Lower leg skin (tissue), 4 donors: ENCODE data around the gene ZNF223. TPM values are rescaled to one million over a fixed set of nuclear protein-coding genes. Genes with fewer than 3 reads are reported as not detected.

Experiments
- DNase-seq, 2 donors: peaks; one replicate each; pipeline ENCODE4 v3.0.0-alpha.2; 2019; ENCODE audit warnings: low spot score in 2 of 2
- H3K4me3 ChIP-seq: fragments of 200-600 bp; sonication (generic); 2 replicates; pipeline ENCODE4 v1.5.1; 2017; ENCODE audit warnings: mild to moderate bottlenecking, low read depth; ENCODE audit not compliant: poor library complexity, severe bottlenecking
- CTCF ChIP-seq, 3 donors: fragments of 450-650 bp; IDR thresholded peaks; one replicate each; pipeline ENCODE4 v1.5.1; 2016; ENCODE audit warnings: antibody characterized with exemption in 3 of 3, mild to moderate bottlenecking in 3 of 3, moderate library complexity in 2 of 3
- POLR2A ChIP-seq, 2 donors: fragments of 450-650 bp; IDR thresholded peaks; one replicate each; pipeline ENCODE4 v1.6.1; 2016 to 2017; ENCODE audit warnings: antibody characterized with exemption in 2 of 2, mild to moderate bottlenecking in 1 of 2, moderate library complexity in 1 of 2
- WGBS, 2 donors: methylation state at CpG; one replicate each; pipeline ENCODE4 v1.1.5; 2018; 5-methylcytosine and 5-hydroxymethylcytosine counted together
- intact Hi-C: fragments of 100-400 bp; cut with DNase I; formaldehyde crosslinking; loops from one replicate; pipeline ENCODE4 v1.15.0; 2023; ENCODE audit warnings: low total_unique reads
- total RNA-seq, 4 donors: library from RNA; depleted of rRNA; stranded (reverse); fragments of >200 nt; gene quantifications; one replicate each; pipeline ENCODE4 v1.1.0, GENCODE V29; 2016

Gene ZNF223
- total RNA-seq, 4 donors from 2014 or later, result 4.8 to 9.7 (median 6.7) TPM

- DNase-seq, result no peak
- intact Hi-C loops, result no loop called here
- no peak for TF ChIP-seq CTCF (IDR thresholded peaks at IDR 0.05)
- TF ChIP-seq POLR2A (IDR thresholded peaks at IDR 0.05), result no peak
- peak overlapping the region; percentile 61 for H3K4me3 ChIP-seq
- WGBS, 2 donors, result 15 to 16% methylated on average over 18 of the region's 18 CpGs
These were observed 20.9 kb downstream of the ZNF223 start for GRCh38 chr19:44072543-44073401.

GRCh38 chr19:44076325-44076724, 24.5 kb downstream of the ZNF223 start:
- intact Hi-C loops, result no loop called here
- TF ChIP-seq POLR2A (IDR thresholded peaks at IDR 0.05) (no peak), CTCF (IDR thresholded peaks at IDR 0.05) (no peak)
- WGBS, 2 donors, result 90 to 94% methylated on average over 2 of the region's 2 CpGs
- H3K4me3 ChIP-seq, result no peak overlapping the region
- DNase-seq, result no peak

- DNase-seq, result no peak
- no peak overlapping the region for H3K4me3 ChIP-seq
- intact Hi-C loops, result no loop called here
- 52 to 75% methylated on average over 4 of the region's 4 CpGs for WGBS, 2 donors
- TF ChIP-seq CTCF (IDR thresholded peaks at IDR 0.05), result no peak
- no peak for TF ChIP-seq POLR2A (IDR thresholded peaks at IDR 0.05)
These were observed 40.3 kb downstream of the ZNF223 start for GRCh38 chr19:44092108-44092507.

DNA sequence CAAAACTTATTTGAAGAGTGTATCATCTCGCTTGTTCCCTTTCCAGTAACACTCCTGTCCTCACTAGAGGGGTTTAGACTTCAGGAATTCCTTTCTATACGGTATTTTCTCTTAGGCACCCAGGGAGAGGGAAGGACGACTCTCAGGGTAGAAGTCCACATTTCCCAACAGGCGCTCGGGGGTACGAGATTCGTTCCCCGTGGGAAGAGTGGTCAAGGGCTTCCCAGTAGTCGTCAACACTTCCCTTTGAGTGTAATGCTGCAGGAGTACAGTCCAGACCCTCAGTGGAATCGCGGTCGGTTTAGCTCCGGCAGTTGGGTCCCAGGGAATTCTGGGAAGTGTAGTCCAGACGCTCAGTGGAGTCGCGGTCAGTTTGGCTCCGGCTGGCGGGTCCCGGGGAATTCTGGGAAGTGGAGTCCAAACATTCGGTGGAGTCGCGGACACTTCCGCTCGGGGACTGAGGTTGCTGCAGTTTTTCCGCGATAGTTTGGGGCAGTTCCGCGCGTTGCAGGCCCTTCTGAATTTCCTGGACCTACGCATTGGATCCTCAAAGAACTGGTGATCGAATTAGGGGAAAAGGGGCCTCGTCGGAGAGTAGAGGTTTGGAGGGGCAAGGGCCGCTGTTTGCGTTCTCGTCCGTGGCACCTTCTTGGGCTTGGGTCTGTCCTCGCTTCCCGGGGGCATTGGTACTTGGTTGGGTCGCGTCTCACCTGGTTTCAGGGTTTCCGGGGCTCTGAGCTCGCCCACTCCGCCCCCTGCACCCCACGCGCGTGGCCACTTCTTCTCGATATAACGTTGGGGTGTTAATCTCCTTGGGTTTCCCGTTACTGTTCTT, 42.3 kb downstream of the ZNF223 start, which contains the start of gene ZNF224:
Gene ZNF224, plus strand, starts transcription at position 431 of the 835 bp plus-strand sequence. CDS start 3,513 bp downstream, outside the sequence.
- DNase-seq, result peak; percentile 90 to 98
- 0 to 1% methylated on average over 49 of the region's 50 CpGs for WGBS, 2 donors

DNA sequence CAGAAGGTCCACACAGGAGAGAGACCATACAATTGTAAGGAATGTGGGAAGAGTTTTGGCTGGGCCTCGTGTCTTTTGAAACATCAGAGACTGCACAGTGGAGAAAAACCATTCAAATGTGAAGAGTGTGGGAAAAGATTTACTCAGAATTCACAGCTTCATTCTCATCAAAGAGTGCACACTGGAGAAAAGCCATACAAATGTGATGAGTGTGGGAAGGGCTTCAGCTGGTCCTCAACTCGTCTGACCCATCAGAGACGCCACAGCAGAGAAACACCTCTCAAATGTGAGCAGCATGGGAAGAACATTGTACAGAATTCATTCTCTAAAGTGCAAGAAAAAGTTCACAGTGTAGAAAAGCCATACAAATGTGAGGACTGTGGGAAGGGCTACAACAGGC, 55.9 kb downstream of the ZNF223 start:
- no peak for DNase-seq
- H3K4me3 ChIP-seq, result no peak overlapping the region
- intact Hi-C loops, result no loop called here
- no peak for TF ChIP-seq CTCF (IDR thresholded peaks at IDR 0.05)
- no peak for TF ChIP-seq POLR2A (IDR thresholded peaks at IDR 0.05)
- 94 to 98% methylated on average over 3 of the region's 3 CpGs for WGBS, 2 donors

More for the DNA sequence above, 42.3 kb downstream of the ZNF223 start, which contains the start of gene ZNF224:
- peak within 1 kb of the TSS; percentile 93 for H3K4me3 ChIP-seq
- intact Hi-C loops, result no loop called here
- TF ChIP-seq CTCF (IDR thresholded peaks at IDR 0.05) (no peak), POLR2A (IDR thresholded peaks at IDR 0.05) (no peak)
